ENCODE measurements around the gene DPF3.

- TF ChIP-seq ZMYM4 (CRISPR knock-in tag; IDR thresholded peaks at IDR 0.05) = no peak
- TF ChIP-seq EP300 (IDR thresholded peaks at IDR 0.05; ENCODE audit: low read depth in 2 of 2, low read length in 2 of 2) = no peak
- no peak for TF ChIP-seq EP300 (CRISPR knock-in tag; IDR thresholded peaks at IDR 0.05; ENCODE audit: borderline replicate concordance)
- no peak for TF ChIP-seq BRCA1 (CRISPR knock-in tag; IDR thresholded peaks at IDR 0.05)
- no peak for TF ChIP-seq GABPA (IDR thresholded peaks at IDR 0.05; ENCODE audit: low read depth, low read length)
- no peak for TF ChIP-seq GABPA (CRISPR knock-in tag; IDR thresholded peaks at IDR 0.05; ENCODE audit: low read depth)
- no peak for TF ChIP-seq RAD21 (CRISPR knock-in tag; IDR thresholded peaks at IDR 0.05)
- no peak for TF ChIP-seq SALL2 (CRISPR knock-in tag; IDR thresholded peaks at IDR 0.05)
- TF ChIP-seq ATF4 (CRISPR knock-in tag; IDR thresholded peaks at IDR 0.05) = no peak
- no peak for TF ChIP-seq MYNN (CRISPR knock-in tag; IDR thresholded peaks at IDR 0.05; ENCODE audit: low read depth)
- TF ChIP-seq HNRNPLL (IDR thresholded peaks at IDR 0.05; ENCODE audit: low read depth, low read length, poor library complexity, severe bottlenecking) = no peak
- TF ChIP-seq MTF1 (CRISPR knock-in tag; IDR thresholded peaks at IDR 0.05) = no peak
- no peak for TF ChIP-seq POLR2AphosphoS5 (IDR thresholded peaks at IDR 0.05; ENCODE audit: low read depth, low read length)
- no peak for TF ChIP-seq SP1 (IDR thresholded peaks at IDR 0.05)
- TF ChIP-seq SP1 (CRISPR knock-in tag; IDR thresholded peaks at IDR 0.05) = no peak
- no peak for TF ChIP-seq REPIN1 (CRISPR knock-in tag; IDR thresholded peaks at IDR 0.05; ENCODE audit: borderline replicate concordance, low read depth)
- no peak for TF ChIP-seq MAX (IDR thresholded peaks at IDR 0.05)
These were observed 92.5 kb downstream of the DPF3 start for GRCh38 chr14:72801381-72801812.
